Fibroblast of lung (primary cell): ENCODE data around the gene ZPLD1.

Experiments used
- CTCF ChIP-seq, 2 donors: IDR thresholded peaks in 1 of 2; conservative IDR thresholded peaks in 1 of 2; 1 replicate in 1 of 2; 2 replicates in 1 of 2; pipeline ENCODE4 v1.5.1; 2011 to 2012; ENCODE audit warnings: low read length in 2 of 2, control low read depth in 1 of 2, inconsistent platforms in 1 of 2, low read depth in 1 of 2, mild to moderate bottlenecking in 1 of 2
- EZH2 ChIP-seq: IDR thresholded peaks from 2 replicates; pipeline ENCODE4 v1.5.1; 2012; ENCODE audit warnings: low read length, control low read depth, mild to moderate bottlenecking; ENCODE audit errors: missing control alignments

GRCh38 chr3:102526865-102527264, 92.0 kb downstream of the ZPLD1 start:
- no peak for TF ChIP-seq CTCF (conservative IDR thresholded peaks at IDR 0.05 in 1 of 2, IDR thresholded peaks at IDR 0.05 in 1 of 2; ENCODE audit: low read depth in 1 of 2, low read length in 2 of 2)
- no peak for TF ChIP-seq EZH2
